ENCODE measurements around the gene USP49.

- no peak for TF ChIP-seq CTCF (conservative IDR thresholded peaks at IDR 0.05; ENCODE audit: low read depth, low read length)
- TF ChIP-seq MAFK (IDR thresholded peaks at IDR 0.05; ENCODE audit: low read depth, low read length): no peak
- no peak for TF ChIP-seq POLR2A (IDR thresholded peaks at IDR 0.05; ENCODE audit: low read depth, low read length)
- no peak for TF ChIP-seq RAD21 (IDR thresholded peaks at IDR 0.05; ENCODE audit: low read length)
- TF ChIP-seq CEBPB (IDR thresholded peaks at IDR 0.05; ENCODE audit: low read depth, low read length): no peak
- no peak for TF ChIP-seq USF2 (IDR thresholded peaks at IDR 0.05; ENCODE audit: low read depth, low read length)
- TF ChIP-seq MAZ (IDR thresholded peaks at IDR 0.05; ENCODE audit: borderline replicate concordance, low read depth, low read length): no peak
- no peak for TF ChIP-seq MXI1 (IDR thresholded peaks at IDR 0.05; ENCODE audit: borderline replicate concordance, low read depth, low read length)
- TF ChIP-seq ELK1 (IDR thresholded peaks at IDR 0.05; ENCODE audit: borderline replicate concordance, low read depth, low read length): no peak
- no peak for TF ChIP-seq CHD1 (IDR thresholded peaks at IDR 0.05; ENCODE audit: low read depth, low read length)
- no peak for TF ChIP-seq SMC3 (IDR thresholded peaks at IDR 0.05; ENCODE audit: low read depth, low read length)
- no peak for TF ChIP-seq RFX5 (IDR thresholded peaks at IDR 0.05; ENCODE audit: low read depth, low read length)
- TF ChIP-seq RCOR1 (IDR thresholded peaks at IDR 0.05; ENCODE audit: insufficient replicate concordance, low read length): no peak
These were observed 54.8 kb downstream of the USP49 start for GRCh38 chr6:41840326-41840725.

Data from IMR-90 (cell line).